ENCODE results near the gene SNX30. TPM values are rescaled to one million over a fixed set of nuclear protein-coding genes. Genes with fewer than 3 reads are reported as not detected.

Gene SNX30
- total and polyA plus RNA-seq, 2 donors (not counting 1 experiment from before 2014, with no cell fraction given), result 3.8 to 20.6 TPM

DNA sequence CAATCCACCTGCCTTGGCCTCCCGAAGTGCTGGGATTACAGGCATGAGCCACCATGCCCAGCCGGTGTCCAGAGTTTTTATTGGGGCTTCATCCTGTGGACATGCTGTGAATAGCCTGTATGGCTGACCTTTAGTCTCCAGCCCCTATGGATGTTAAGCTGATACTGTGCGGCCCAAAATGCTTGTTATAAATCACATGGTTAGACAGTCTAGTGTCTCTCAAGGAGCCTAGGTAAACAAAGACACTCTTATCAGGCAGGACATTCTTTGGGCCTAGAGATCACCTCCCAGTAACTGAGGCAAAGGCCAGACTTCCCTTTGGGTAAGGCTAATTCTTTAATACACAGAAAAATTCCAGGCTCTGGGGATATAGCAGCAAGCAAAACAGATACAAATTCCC lies 162.1 kb downstream of the SNX30 start:
- Histone ChIP-seq H4K20me1 (ENCODE audit: control insufficient read depth, insufficient read depth, low read length, poor library complexity, severe bottlenecking) (no peaks in the 10 kb centered on the region), H3K27ac (ENCODE audit: low read length in 2 of 2) (no peak overlapping the region), H3K9ac (ENCODE audit: low read length) (no peak overlapping the region), H3K4me2 (replicated peaks; ENCODE audit: low read depth, low read length, poor library complexity, severe bottlenecking) (no peak overlapping the region), H3K27me3 (replicated peaks in 1 of 4; ENCODE audit: control extremely low read depth in 1 of 4, control insufficient read depth in 3 of 4, insufficient read depth in 4 of 4, low read length in 3 of 4) (no peaks in the 10 kb centered on the region), H3K36me3 (replicated peaks in 1 of 2; ENCODE audit: control extremely low read depth in 1 of 2, control insufficient read depth in 1 of 2, extremely low read depth in 1 of 2, insufficient read depth in 2 of 2, low read length in 1 of 2) (no peaks in the 10 kb centered on the region), H3K79me2 (ENCODE audit: control insufficient read depth, insufficient read depth, low read length) (no peaks in the 10 kb centered on the region), H3K4me1 (ENCODE audit: control insufficient read depth in 2 of 2, insufficient read depth in 2 of 2, low read length in 2 of 2) (no peaks in the 10 kb centered on the region), H3K4me3 (ENCODE audit: control extremely low read depth in 1 of 5, extremely low read depth in 1 of 5, insufficient read depth in 1 of 5, low read depth in 2 of 5, low read length in 4 of 5) (no peak overlapping the region), H3K9me3 (ENCODE audit: control extremely low read depth in 1 of 3, control insufficient read depth in 2 of 3, insufficient read depth in 1 of 3, low read length in 2 of 3) (no peaks in the 10 kb centered on the region), H2AFZ (ENCODE audit: insufficient read depth, low read depth, low read length, poor library complexity, severe bottlenecking) (no peak overlapping the region)
- WGBS (ENCODE audit: insufficient coverage), result 100% methylated on average over 2 of the region's 3 CpGs
- H3K4me3 Mint-ChIP-seq, result no peak overlapping the region
- ATAC-seq (ENCODE audit: low read depth) (no peak), DNase-seq (no peak)
- intact Hi-C loops (cut with micrococcal nuclease), result no loop called here
- no peak overlapping the region for H3K27ac Mint-ChIP-seq
- ChIA-PET CTCF (no interaction called here), POLR2A (no interaction called here)
- no peaks in the 10 kb centered on the region for H3K9me3 Mint-ChIP-seq (ENCODE audit: insufficient read depth)
- H3K4me1 Mint-ChIP-seq, result no peaks in the 10 kb centered on the region
- TF ChIP-seq EZH2 (IDR thresholded peaks at IDR 0.05; ENCODE audit: borderline replicate concordance, insufficient read depth, low read depth, low read length, poor library complexity, severe bottlenecking), result no peak
- TF ChIP-seq, protein P1, sequence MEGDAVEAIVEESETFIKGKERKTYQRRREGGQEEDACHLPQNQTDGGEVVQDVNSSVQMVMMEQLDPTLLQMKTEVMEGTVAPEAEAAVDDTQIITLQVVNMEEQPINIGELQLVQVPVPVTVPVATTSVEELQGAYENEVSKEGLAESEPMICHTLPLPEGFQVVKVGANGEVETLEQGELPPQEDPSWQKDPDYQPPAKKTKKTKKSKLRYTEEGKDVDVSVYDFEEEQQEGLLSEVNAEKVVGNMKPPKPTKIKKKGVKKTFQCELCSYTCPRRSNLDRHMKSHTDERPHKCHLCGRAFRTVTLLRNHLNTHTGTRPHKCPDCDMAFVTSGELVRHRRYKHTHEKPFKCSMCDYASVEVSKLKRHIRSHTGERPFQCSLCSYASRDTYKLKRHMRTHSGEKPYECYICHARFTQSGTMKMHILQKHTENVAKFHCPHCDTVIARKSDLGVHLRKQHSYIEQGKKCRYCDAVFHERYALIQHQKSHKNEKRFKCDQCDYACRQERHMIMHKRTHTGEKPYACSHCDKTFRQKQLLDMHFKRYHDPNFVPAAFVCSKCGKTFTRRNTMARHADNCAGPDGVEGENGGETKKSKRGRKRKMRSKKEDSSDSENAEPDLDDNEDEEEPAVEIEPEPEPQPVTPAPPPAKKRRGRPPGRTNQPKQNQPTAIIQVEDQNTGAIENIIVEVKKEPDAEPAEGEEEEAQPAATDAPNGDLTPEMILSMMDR (IDR thresholded peaks at IDR 0.05), result no peak
- H3K27me3 Mint-ChIP-seq, result peaks cover 17% of the 10 kb centered on the region

DNA sequence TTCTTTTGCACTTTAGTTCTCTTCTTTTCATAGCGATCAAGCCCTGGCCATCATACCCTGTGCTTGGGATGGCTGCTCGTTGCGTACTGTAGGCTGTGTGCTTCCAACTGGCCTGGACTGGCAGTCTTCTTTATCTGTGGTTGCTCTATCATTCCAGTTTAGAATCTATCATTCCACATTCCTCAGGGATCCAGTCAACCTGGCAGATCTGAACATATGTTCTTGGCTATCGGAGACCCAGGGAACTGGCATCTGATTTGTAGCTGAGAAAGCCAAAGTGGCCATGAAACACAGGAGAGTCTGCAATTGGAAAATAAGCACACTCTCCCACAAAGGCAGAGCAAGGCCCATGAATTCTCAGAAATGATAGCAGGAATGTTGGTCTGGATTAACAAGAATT lies 162.8 kb downstream of the SNX30 start:
- H3K4me1 ChIP-seq (ENCODE audit: control insufficient read depth in 2 of 2, insufficient read depth in 2 of 2, low read length in 2 of 2), result no peaks in the 10 kb centered on the region
- DNase-seq (no peak), ATAC-seq (ENCODE audit: low read depth) (no peak)
- no peaks in the 10 kb centered on the region for H3K9me3 ChIP-seq (ENCODE audit: control extremely low read depth in 1 of 3, control insufficient read depth in 2 of 3, insufficient read depth in 1 of 3, low read length in 2 of 3)
- POLR2A ChIA-PET, result no interaction called here
- CTCF ChIA-PET, result no interaction called here
- no peak overlapping the region for H3K27ac ChIP-seq (ENCODE audit: low read length in 2 of 2)
- 94% methylated on average over 4 of the region's 4 CpGs for WGBS (ENCODE audit: insufficient coverage)
- no peaks in the 10 kb centered on the region for H3K36me3 ChIP-seq (replicated peaks in 1 of 2; ENCODE audit: control extremely low read depth in 1 of 2, control insufficient read depth in 1 of 2, extremely low read depth in 1 of 2, insufficient read depth in 2 of 2, low read length in 1 of 2)
- H4K20me1 ChIP-seq (ENCODE audit: control insufficient read depth, insufficient read depth, low read length, poor library complexity, severe bottlenecking), result no peaks in the 10 kb centered on the region
- no peaks in the 10 kb centered on the region for H3K79me2 ChIP-seq (ENCODE audit: control insufficient read depth, insufficient read depth, low read length)
- H3K4me2 ChIP-seq (replicated peaks; ENCODE audit: low read depth, low read length, poor library complexity, severe bottlenecking), result no peak overlapping the region
- no peak overlapping the region for H2AFZ ChIP-seq (ENCODE audit: insufficient read depth, low read depth, low read length, poor library complexity, severe bottlenecking)
- H3K9ac ChIP-seq (ENCODE audit: low read length), result no peak overlapping the region
- H3K27me3 ChIP-seq (replicated peaks in 1 of 4; ENCODE audit: control extremely low read depth in 1 of 4, control insufficient read depth in 3 of 4, insufficient read depth in 4 of 4, low read length in 3 of 4), result no peaks in the 10 kb centered on the region
- peaks cover 21% of the 10 kb centered on the region for H3K27me3 Mint-ChIP-seq
- H3K4me1 Mint-ChIP-seq, result no peaks in the 10 kb centered on the region
- no peak overlapping the region for H3K4me3 Mint-ChIP-seq
- H3K4me3 ChIP-seq (ENCODE audit: control extremely low read depth in 1 of 5, extremely low read depth in 1 of 5, insufficient read depth in 1 of 5, low read depth in 2 of 5, low read length in 4 of 5), result no peak overlapping the region
- no peak overlapping the region for H3K27ac Mint-ChIP-seq
- TF ChIP-seq, protein P1 (IDR thresholded peaks at IDR 0.05), result no peak
- TF ChIP-seq EZH2 (IDR thresholded peaks at IDR 0.05; ENCODE audit: borderline replicate concordance, insufficient read depth, low read depth, low read length, poor library complexity, severe bottlenecking), result no peak
- no peaks in the 10 kb centered on the region for H3K9me3 Mint-ChIP-seq (ENCODE audit: insufficient read depth)
- intact Hi-C loops (cut with micrococcal nuclease), result no loop called here

Data from B cell (primary cell).